Kidney tubule cell (primary cell): ENCODE measurements around the gene MAP3K15.
A peak's percentile ranks its signal among the peaks of the same experiment; 100 is the strongest.

Experiments used
- DNase-seq: peaks from one replicate; pipeline ENCODE4 v3.0.0-alpha.2; 2018; ENCODE audit warnings: low spot score

MAP3K15 gene

DNA sequence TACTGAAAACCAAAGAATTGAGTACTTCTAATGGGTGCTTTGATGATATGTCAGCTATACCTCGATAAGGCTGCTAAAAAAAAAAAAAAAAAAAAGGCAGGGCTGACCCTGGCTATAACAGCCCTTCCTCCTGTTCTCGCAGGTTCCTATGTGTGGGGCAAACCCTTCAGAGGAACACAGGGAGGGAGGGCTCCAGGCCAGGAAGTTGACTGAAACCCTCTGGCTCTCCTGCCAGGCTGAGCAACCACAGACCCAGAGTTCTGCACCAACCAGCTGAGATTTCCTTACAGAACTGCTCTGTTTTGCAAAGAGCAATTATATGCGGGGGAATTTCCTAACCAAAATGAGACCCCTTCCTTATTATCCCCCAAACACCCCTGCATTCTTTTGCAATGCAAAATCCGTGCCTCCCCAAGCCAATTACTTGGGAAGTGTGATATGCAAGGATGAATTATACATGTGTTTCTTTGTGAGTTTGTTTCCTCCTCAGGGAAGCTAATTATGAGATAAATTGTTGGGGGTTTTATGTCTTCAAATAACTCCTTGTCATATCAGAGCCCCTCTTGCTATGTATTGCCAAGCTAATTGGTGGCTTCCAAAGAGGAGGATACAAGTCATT is 126.0 kb downstream of the MAP3K15 start:
- DNase-seq: no peak

- DNase-seq: no peak
Observed at GRCh38 chrX:19388741-19389140, 126.6 kb downstream of the MAP3K15 start.

DNA sequence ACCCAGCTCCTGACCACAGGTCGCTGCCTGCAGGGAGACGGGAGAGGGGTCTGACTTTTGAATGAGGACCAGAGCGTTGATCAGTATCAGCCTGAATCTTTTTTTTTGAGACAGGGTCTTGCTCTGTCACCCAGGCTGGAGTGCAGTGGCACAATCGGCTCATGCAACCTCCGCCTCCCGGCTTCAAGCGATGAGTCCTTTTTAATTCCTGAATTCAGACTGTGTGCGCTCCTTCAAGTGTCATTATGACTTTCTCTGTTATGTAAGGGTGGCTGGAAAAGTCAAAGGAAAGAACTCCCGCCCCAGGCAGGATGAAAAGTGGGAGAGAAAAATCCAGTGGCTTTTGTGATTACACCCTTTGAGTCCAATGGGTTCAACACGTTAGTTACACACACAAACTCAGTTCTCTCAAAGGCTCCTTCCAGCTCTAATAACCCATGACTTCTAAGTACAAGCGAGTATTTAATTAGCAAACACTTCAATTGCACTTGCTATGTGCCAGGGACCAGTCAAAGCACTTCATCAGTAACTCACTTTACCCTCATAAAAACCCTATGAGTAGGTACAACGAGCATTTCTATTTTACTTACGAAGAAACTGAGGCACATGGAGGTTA is 127.1 kb downstream of the MAP3K15 start:
- DNase-seq: no peak

GRCh38 chrX:19386679-19387078 is 128.6 kb downstream of the MAP3K15 start:
- DNase-seq: no peak

DNA sequence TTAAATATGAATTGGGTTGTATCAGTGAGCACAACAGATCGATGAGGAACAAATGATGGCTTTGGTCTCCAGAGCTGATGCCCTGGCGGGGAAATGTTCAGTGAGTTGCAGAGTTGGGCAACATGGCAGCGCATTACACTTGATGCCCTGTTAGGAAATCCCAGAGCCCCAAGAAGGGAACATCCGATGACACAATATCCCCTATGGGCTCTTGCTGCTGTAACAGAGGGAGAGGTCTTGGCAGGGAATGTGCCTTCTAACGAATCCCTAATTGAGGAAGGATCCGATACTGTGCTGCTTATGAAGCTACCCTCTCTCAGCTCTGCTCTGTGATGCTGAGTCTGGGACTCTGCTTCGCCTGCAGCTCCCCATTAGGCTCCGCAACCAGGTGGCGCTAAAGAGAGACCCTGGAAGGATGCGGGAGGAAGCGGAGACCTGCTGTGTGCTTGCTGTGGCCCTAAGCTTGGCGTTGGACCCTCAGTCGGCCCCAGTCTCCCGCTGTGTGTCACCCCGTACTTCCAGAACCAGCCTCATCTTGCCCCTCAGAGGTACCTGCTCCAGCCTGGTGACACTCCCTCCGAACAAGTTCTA is 132.7 kb downstream of the MAP3K15 start:
- DNase-seq: peak; percentile 43

DNA sequence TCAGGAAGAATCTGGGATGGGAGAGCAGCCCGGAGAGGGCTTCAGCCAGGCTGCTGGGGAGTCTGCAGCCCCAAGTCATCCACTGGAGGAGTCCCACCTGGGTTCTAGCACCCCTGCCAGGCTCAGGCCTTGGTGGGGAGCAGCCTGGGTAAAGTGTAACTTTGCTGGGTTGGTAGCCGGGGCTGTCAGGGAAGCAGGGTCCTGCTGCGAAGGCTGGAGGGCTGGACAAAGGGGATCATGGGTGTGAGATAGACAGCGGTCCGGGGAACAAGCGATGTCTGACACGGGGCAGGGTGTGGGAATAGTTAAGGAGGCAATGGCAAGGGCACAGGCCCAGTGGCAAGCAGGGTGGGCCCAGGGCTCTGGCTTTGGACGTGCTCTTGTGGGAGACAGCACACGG is 134.0 kb downstream of the MAP3K15 start:
- no peak for DNase-seq

DNA sequence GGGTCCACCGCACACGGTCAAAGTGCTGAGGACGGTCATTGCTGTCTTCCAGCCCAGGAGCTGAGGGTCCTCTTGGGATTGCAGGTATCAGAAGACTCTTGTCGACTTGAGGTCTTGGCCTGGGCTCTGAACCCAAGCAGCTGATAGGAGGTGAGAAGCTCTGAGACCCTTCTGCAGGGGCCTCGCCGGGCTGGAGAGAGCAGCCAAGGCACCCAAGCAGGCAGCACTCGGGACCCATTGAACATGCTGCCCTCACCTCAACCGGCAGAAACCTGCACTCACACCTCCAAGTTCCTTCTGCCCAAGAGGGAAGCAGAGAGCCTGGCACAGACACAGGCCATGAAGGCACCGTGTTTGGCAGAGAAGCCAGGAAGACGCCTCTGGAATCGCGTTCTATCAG is 137.5 kb downstream of the MAP3K15 start:
- DNase-seq: no peak

DNA sequence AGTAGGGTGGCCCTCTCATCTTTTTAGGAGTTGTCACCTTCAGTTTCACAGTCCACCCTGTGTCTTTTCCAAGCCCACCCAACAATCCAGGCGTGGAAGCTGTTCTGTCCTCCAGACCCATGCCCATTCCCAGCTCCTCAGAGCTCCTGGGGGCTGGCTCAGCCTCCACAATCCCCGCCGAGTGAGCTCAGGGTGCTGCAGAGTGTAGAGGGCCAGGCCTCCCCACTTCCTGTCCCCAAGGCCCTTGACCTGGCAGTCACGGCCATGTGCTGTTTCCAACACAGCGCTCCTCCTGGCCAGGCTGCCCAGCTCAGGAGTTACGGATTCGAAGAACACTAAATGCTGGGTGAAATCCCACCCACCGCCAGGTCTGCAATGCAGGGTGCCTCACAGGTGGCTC is 139.8 kb downstream of the MAP3K15 start:
- no peak for DNase-seq

GRCh38 chrX:19373351-19373891 is 141.9 kb downstream of the MAP3K15 start:
- no peak for DNase-seq

DNA sequence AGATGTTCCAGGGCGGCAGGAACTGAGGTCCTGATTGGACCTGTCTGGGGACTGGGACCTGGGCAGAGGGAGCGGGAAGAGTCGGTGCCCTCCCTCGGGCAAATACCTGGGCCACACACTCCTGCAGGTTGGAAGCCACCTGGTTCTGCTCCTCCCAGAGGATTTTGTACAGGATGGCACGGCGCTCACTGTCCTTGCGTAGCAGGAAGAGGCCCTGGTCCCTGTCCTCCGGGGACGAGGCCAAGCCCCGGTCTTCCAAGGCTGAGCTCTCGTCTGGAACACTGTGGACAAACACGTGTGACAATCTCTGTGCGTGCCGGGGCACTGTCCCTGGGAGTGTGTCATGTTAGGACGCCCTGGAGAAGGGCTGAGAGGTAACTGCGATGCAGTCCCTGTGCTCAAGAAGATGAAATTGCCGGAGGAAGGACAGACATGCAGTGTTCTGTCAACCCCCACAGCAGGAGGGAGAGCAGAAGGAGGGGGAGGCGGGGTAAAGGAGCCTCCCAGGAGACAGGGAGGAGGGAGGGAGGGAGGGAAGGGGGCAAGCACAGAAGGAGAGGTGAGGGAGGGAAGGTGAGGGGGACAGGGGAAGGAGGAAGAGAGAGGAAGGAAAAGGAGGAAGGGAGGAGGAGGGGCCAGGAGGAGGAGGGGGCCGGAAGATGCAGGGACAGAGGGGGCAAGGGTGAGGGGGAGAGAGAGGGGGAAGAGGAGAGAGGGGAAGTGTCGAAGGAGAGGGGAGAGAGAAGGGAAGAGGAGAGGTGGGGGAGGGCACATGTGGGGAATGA is 142.6 kb downstream of the MAP3K15 start:
- no peak for DNase-seq

DNA sequence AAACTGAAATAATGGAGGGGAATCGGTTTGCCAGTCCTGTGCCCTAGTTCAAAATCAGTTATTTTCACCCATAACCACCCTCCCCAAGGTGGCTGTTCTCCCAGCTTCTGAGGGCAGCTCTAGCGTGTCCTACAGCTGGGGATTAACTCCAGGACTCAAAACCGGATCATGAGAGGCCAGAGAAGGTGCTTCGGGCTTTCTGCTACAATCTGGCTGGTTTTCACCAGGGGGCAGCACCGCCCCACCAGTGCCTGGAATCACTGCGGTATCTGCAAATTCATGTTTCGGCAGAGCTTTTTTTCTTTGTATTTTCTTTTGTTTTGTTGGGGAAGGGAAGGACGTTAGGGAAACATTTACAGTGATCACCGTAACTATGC is 143.2 kb downstream of the MAP3K15 start:
- peak; percentile 66 for DNase-seq

GRCh38 chrX:19370061-19370460 is 145.2 kb downstream of the MAP3K15 start:
- DNase-seq: no peak

- no peak for DNase-seq
Observed at GRCh38 chrX:19368576-19368975, 146.7 kb downstream of the MAP3K15 start.

- DNase-seq: peak; percentile 30
Observed at GRCh38 chrX:19361701-19362100, 153.6 kb downstream of the MAP3K15 start.

GRCh38 chrX:19360903-19361302 is 154.4 kb downstream of the MAP3K15 start:
- DNase-seq: no peak

DNA sequence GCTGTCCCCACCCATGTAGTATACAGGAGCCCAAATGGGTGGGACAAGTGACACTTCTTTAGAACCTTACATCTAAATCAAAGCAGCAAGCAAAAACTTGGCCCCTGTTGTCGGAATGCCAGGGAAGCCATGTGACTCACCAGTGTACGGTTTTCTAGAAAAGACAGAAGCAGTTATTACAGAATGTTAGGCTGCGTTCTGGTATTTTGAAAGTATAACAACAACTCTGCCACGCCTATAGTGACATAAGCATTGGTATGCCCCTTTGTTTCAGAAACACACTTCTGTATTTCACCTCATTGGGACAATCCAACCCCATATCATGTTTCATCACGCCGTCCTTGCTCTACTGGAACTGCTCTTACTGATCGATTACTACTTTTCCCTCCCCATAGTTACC is 156.8 kb downstream of the MAP3K15 start:
- no peak for DNase-seq

GRCh38 chrX:19354625-19355024 is 160.7 kb downstream of the MAP3K15 start:
- DNase-seq: no peak

- DNase-seq: no peak
Observed at GRCh38 chrX:19350941-19351384, 164.3 kb downstream of the MAP3K15 start.

DNA sequence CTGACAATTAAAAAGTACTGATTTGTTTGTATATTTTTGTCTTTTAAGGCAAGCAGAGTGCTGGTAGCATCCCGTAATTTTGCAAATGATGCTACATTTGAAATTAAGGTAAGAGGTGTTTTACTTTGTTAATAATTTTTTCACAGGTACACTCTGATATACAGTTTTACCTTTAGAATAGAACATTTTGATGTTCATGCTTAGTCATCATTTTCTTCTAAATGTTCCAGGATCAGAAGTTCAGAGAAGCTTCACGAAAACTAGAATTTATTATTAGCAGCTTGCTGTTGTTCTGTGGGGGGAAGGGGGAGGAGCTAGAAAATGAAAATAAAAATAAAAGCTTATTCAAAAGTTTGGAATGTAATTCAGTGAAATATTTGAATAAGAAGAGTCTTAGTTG is 166.0 kb downstream of the MAP3K15 start:
- no peak for DNase-seq

DNA sequence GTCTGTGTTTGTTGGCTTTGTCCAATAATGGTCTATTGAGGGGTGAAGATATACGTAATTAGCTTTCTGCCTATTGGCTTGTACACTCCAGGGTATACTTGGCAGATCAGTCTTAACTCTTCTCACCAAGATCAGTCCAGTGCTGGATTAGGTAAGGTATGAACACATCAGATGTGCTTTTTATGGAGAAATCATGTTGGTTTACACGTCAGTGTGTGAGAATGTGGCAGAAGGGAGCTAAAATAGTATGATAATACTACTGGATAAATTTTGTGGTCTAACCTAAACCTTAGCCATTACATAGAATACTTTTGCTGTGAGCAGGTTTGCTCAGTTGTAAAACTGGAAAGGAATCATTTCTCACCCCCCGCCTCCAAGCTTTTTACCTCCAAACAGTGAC is 167.4 kb downstream of the MAP3K15 start:
- no peak for DNase-seq

DNA sequence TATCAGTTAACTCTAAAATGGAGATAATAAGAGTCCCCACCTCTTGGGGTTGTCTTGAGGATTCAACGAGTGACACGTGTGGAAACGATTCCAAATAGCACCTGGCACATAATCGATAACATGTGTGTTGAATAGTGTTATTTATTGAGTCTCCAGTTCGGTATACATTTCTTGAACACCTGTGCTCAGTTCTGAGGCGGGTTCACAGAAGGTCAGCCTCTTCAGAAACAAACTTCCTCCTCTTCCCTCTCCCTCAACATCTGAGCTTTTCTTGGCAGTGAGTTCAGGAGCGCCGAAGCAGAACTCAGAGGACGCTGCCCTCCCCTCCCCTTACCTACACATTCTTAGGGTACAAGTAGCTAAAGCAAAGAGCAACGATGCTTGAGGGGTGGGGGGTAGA is 170.6 kb downstream of the MAP3K15 start:
- peak; percentile 13 for DNase-seq

GRCh38 chrX:19343535-19344408 is 171.5 kb downstream of the MAP3K15 start, which contains the start of gene PDHA1:
Gene PDHA1 (plus strand): TSS chrX:19343927. CDS start chrX:19344038, 111 bp downstream.
- peak; percentile 92 for DNase-seq
